ENCODE measurements around the gene ZDHHC14.

DNA sequence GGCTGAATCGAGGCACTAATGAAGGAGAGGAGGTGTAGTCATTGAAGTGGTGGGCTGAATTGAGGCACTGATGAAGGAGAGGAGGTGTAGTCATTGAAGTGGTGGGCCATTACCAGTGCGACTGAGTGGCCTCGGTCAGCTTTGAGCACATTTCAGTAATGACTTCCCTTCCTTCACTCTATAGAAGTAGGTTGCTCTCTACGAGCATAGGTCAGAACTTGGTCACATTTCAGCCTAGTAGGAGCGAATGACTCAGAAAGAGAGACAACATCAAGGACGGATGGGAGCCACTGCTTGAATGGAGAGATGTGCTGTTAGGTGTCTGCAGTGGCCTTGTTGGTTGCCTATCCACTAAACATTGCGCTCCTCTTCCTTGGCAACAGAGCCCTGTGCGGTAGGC, 39.5 kb downstream of the ZDHHC14 start:
- no peak for TF ChIP-seq CTCF (IDR thresholded peaks at IDR 0.05)
- TF ChIP-seq POLR2A (IDR thresholded peaks at IDR 0.05): no peak
